ENCODE measurements around the gene MORF4L1.
"Not testable (repeated sequence)": the region's sequence is repeated elsewhere in the genome, so short reads cannot be mapped to it uniquely, and the experiment has no call there.

MORF4L1 gene

DNA sequence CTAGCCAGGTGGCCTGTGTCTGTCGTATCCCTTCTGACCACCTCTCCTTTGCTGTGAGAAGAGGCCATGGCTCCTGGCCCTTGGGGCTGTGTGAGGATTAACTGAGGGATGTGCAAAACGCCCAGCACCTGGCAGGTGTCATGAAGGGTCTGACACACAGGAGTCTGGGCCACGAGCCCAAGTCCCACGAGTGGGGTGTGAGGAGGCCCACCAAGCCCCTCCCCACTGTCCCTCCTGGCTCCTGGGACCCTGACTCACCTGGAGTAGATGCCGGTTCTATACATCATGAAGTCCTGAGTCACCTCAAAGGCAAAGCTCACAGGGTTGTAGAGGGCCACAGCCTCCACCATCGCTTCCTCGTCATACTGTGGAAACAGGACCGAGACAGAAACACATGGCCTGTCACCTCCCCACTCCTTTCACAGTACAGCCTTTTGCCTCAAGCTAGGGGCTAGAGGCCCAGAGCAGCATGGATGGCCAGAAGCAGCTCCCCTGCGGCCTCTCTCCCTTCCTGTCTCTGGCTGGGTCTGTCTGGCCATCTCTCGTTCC, 52.5 kb downstream of the MORF4L1 start:
- no peak for DNase-seq (ENCODE audit: low read depth in 1 of 2, low spot score in 1 of 2)

- no peak for DNase-seq (ENCODE audit: low read depth in 1 of 2, low spot score in 1 of 2)
Observed at GRCh38 chr15:78925956-78926743, 53.5 kb downstream of the MORF4L1 start.

- DNase-seq (ENCODE audit: low read depth in 1 of 2, low spot score in 1 of 2) = no peak
Observed at GRCh38 chr15:78927077-78927790, 54.5 kb downstream of the MORF4L1 start.

GRCh38 chr15:78928176-78928575, 55.5 kb downstream of the MORF4L1 start:
- not testable (repeated sequence) for DNase-seq (ENCODE audit: low read depth in 1 of 2, low spot score in 1 of 2)

- no peak for DNase-seq (ENCODE audit: low read depth in 1 of 2, low spot score in 1 of 2)
Observed at GRCh38 chr15:78928616-78929093, 56.0 kb downstream of the MORF4L1 start.

GRCh38 chr15:78929536-78930264, 57.0 kb downstream of the MORF4L1 start:
- no peak for DNase-seq (ENCODE audit: low read depth in 1 of 2, low spot score in 1 of 2)

- DNase-seq (ENCODE audit: low read depth in 1 of 2, low spot score in 1 of 2) = no peak
Observed at GRCh38 chr15:78930577-78931388, 58.1 kb downstream of the MORF4L1 start.

GRCh38 chr15:78931439-78932257, 59.0 kb downstream of the MORF4L1 start:
- no peak for DNase-seq (ENCODE audit: low read depth in 1 of 2, low spot score in 1 of 2)

GRCh38 chr15:78932258-78932808, 59.6 kb downstream of the MORF4L1 start:
- DNase-seq (ENCODE audit: low read depth in 1 of 2, low spot score in 1 of 2) = no peak

DNA sequence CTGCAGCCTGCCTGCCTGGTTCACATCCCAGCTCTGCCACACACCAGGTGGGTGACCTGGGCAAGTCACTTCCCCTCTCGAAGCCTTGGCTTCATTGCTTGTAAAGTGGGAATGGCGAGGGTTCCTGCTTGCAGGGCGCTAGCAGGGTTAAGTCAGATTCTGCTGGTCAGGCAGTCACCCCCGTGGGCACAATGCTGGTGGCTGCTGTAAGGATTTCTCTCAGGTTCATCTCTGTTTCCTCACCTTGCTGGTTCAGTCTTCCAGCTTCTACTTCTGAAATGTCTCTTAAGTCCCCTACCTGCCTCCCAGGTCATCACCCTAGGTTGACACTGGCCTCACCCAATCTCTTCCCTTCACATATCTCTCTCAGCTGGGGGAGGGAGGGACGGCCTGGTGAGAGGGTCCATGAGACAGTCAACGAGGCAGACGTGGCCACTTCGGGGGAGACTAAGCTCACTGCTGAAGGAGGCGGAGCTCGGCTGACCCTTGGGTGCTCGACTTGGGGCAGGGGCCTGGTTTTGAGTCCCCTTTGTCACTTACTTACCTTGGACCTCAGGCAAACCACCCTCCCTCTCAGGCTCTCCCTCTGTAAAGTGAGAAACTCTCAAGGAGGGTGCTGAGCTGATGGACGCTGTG, 60.6 kb downstream of the MORF4L1 start:
- DNase-seq (ENCODE audit: low read depth in 1 of 2, low spot score in 1 of 2) = no peak

DNA sequence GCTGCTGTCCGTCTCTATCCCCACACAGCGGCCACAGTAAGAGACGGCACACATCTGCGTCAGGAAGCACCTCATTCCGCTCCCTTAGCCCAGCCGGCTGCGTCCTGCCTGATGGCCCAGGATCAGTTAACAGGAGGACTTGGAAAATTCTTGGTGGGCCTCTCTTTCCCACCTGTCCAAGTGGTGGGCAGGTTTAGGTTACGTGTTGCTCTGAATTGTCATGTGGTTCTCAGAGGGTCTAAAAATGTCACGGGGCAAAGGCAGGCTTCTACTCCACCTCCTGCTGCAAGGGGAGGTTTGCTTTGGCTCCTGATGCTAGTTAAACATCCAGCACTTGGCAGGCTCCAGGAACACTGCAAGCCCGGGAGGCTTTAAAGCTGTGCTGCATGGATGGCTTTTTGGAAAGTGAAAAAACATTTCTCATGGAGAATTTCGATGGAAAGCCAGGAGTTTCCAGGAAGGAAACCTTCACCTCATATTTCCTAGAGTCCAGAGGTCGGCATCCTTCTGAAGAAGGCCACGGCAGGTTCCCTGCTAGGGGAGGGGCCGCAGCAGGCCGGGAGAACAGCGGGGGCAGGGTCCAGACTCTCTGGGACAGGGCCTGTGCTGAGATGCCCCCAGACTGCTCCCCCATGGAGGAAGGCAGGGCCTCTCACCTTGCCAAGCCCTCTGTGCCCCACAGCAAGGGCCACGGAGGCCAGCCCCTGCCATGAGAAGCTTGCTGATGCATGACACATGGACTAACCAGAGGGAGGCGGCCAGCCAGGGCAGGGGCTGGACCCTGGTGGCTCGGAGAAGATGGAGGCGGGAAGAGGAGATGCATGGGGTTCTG, 61.3 kb downstream of the MORF4L1 start:
- no peak for DNase-seq (ENCODE audit: low read depth in 1 of 2, low spot score in 1 of 2)

GRCh38 chr15:78934655-78935023, 61.9 kb downstream of the MORF4L1 start:
- DNase-seq (ENCODE audit: low read depth in 1 of 2, low spot score in 1 of 2) = no peak

DNA sequence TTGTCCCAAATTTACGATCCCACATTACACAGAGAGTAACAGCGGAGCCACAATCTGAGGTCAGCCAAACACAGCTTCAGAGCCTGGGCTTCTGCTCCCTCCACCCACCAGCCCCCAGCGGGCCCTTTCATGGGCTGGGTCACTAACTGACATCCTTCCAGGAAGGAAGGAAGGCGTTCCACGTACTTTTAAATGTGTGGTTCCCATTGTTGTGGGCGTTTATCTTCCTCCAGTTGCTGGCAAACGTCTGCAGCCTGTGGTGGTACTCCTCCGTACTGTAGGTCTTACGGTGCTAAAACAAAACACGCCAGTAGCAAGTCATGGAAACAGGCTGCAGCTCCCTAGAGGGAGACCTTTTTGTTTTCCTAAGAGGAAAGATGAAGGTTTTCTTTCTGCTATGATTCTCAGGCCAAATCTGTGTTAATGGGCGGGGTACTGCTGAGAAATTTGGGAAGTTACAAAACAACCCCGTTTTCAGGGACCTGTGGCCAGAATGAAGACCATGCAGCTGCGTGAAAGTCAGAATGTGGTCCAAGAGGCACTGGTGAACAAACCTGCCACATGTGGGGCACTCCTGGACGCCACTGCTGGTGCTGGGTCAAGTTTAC, 64.5 kb downstream of the MORF4L1 start:
- no peak for DNase-seq (ENCODE audit: low read depth in 1 of 2, low spot score in 1 of 2)

GRCh38 chr15:78938658-78939488, 66.2 kb downstream of the MORF4L1 start:
- DNase-seq (ENCODE audit: low read depth in 1 of 2, low spot score in 1 of 2) = no peak

DNA sequence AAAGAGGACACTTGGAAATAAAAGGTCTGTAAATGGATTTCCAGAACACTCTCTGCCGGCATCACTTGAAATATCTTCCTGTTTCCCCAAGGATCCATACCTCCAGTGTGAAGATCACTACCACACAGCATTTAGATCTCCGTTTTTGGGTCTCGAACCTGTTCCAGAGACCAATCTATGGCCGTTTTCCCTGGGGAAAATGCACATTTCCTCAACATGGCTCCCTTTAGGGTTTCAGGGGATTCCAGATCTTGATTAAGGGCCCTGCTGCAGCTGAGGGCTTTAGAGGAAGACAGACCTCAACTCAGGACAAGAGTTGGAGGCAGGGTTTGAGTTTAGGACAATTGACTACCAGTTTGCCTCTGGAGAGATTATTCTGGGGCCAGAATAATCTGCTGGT, 70.1 kb downstream of the MORF4L1 start:
- DNase-seq (ENCODE audit: low read depth in 1 of 2, low spot score in 1 of 2) = no peak

- no peak for DNase-seq (ENCODE audit: low read depth in 1 of 2, low spot score in 1 of 2)
Observed at GRCh38 chr15:78943692-78944091, 71.0 kb downstream of the MORF4L1 start.

DNA sequence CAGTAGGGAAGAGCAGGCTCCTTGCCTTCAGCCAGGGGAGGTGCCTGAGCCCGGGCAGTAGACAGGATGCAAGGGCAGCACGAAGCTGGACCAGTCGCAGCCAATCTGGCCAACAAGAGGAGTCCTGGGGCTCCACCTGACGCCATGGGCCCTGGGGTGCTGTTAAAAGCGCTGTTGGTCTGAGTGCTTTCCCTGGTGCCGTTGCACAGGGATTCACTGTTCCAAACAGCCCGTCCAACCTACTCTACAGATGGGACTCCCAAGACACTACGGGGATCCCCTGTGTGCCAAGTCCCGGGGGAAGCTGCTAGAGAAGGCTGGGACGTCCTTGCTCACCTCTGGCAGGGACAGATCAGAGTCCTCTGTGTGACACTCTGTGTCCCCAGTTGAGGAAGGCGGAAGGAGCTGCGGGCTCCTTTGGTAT, 71.5 kb downstream of the MORF4L1 start:
- DNase-seq (ENCODE audit: low read depth in 1 of 2, low spot score in 1 of 2) = no peak

Measured in stimulated activated CD4-positive, alpha-beta T cell treated with anti-CD3 and anti-CD28 coated beads, Interleukin-15, amount 100 ng/mL, for 1 hour (primary cell).